KMS-11 (cell line): ENCODE results near the gene CD300A.
A peak's percentile ranks its signal among the peaks of the same experiment; 100 is the strongest.

Source experiments
- H2AFZ ChIP-seq: fragments of 200-600 bp; sonication (generic); 2 replicates; pipeline ENCODE4 v1.6.1; 2016; ENCODE audit warnings: antibody characterized with exemption, mixed run types, low read depth
- H3K27ac ChIP-seq: fragments of 200-600 bp; sonication (generic); 2 replicates; pipeline ENCODE4 v1.6.1; 2016; ENCODE audit warnings: mild to moderate bottlenecking, mixed run types
- H3K27me3 ChIP-seq: fragments of 200-600 bp; sonication (generic); 2 replicates; pipeline ENCODE4 v1.6.1; 2017; ENCODE audit warnings: mild to moderate bottlenecking, low read depth, mixed run types, moderate library complexity; ENCODE audit not compliant: insufficient read depth
- H3K36me3 ChIP-seq: fragments of 200-600 bp; sonication (generic); 2 replicates; pipeline ENCODE4 v1.6.1; 2017; ENCODE audit warnings: mild to moderate bottlenecking, mixed run types; ENCODE audit not compliant: insufficient read depth
- H3K4me1 ChIP-seq: fragments of 200-600 bp; sonication (generic); 2 replicates; pipeline ENCODE4 v1.6.1; 2016; ENCODE audit warnings: mild to moderate bottlenecking, low read depth, mixed run types; ENCODE audit not compliant: poor library complexity, severe bottlenecking
- H3K4me2 ChIP-seq: fragments of 200-600 bp; sonication (generic); 2 replicates; pipeline ENCODE4 v1.7.0; 2016; ENCODE audit warnings: mild to moderate bottlenecking, mixed run types
- H3K4me3 ChIP-seq: fragments of 200-600 bp; sonication (generic); IDR thresholded peaks from 2 replicates; pipeline ENCODE4 v1.6.1; 2017; ENCODE audit warnings: low read depth, low read length, mixed read lengths; ENCODE audit not compliant: insufficient read depth
- H3K79me2 ChIP-seq: fragments of 200-600 bp; sonication (generic); 2 replicates; pipeline ENCODE4 v1.6.1; 2016; ENCODE audit warnings: low read depth, mixed run types; ENCODE audit not compliant: insufficient read depth
- H3K9ac ChIP-seq: fragments of 200-600 bp; sonication (generic); 2 replicates; pipeline ENCODE4 v1.6.1; 2016; ENCODE audit warnings: mild to moderate bottlenecking, mixed run types
- H4K20me1 ChIP-seq: fragments of 200-600 bp; sonication (generic); 2 replicates; pipeline ENCODE4 v1.6.1; 2016; ENCODE audit warnings: mild to moderate bottlenecking, mixed run types; ENCODE audit not compliant: insufficient read depth
- CTCF ChIP-seq: fragments of 200-600 bp; sonication (generic); conservative IDR thresholded peaks from 2 replicates; pipeline ENCODE4 v1.6.1; 2017; ENCODE audit warnings: low read depth, mild to moderate bottlenecking, antibody characterized with exemption, low read length, moderate library complexity, mixed read lengths

Gene CD300A

GRCh38 chr17:74437702-74438101 lies 28.7 kb upstream of the CD300A start:
- Histone ChIP-seq H3K27ac (no peak overlapping the region), H4K20me1 (no peaks in the 10 kb centered on the region), H3K4me2 (no peak overlapping the region), H3K4me3 (no peak overlapping the region), H3K4me1 (no peaks in the 10 kb centered on the region), H3K36me3 (no peaks in the 10 kb centered on the region), H3K79me2 (no peaks in the 10 kb centered on the region), H2AFZ (no peak overlapping the region), H3K9ac (no peak overlapping the region), H3K27me3 (peaks cover 22% of the 10 kb centered on the region; the same call in 1 of the 2 replicates)
- peak; percentile 80 for TF ChIP-seq CTCF

- no peak overlapping the region for H3K9ac ChIP-seq
- H3K79me2 ChIP-seq, result no peaks in the 10 kb centered on the region
- no peaks in the 10 kb centered on the region for H4K20me1 ChIP-seq
- TF ChIP-seq CTCF, result no peak
- H3K27ac ChIP-seq, result no peak overlapping the region
- H3K27me3 ChIP-seq, result peaks cover 25% of the 10 kb centered on the region; the same call in 1 of the 2 replicates
- H3K4me2 ChIP-seq, result no peak overlapping the region
- no peaks in the 10 kb centered on the region for H3K4me1 ChIP-seq
- H3K4me3 ChIP-seq, result no peak overlapping the region
- no peaks in the 10 kb centered on the region for H3K36me3 ChIP-seq
- no peak overlapping the region for H2AFZ ChIP-seq
Observed at GRCh38 chr17:74439691-74440567, 26.5 kb upstream of the CD300A start.

- H3K79me2 ChIP-seq, result no peaks in the 10 kb centered on the region
- no peak overlapping the region for H3K4me3 ChIP-seq
- no peak overlapping the region for H2AFZ ChIP-seq
- H3K27me3 ChIP-seq, result peaks cover 34% of the 10 kb centered on the region; the same call in 1 of the 2 replicates
- H3K9ac ChIP-seq, result no peak overlapping the region
- no peak overlapping the region for H3K27ac ChIP-seq
- no peak for TF ChIP-seq CTCF
- no peaks in the 10 kb centered on the region for H4K20me1 ChIP-seq
- no peaks in the 10 kb centered on the region for H3K36me3 ChIP-seq
- H3K4me1 ChIP-seq, result no peaks in the 10 kb centered on the region
- no peak overlapping the region for H3K4me2 ChIP-seq
Observed at GRCh38 chr17:74441537-74441936, 24.9 kb upstream of the CD300A start.

- H3K9ac ChIP-seq, result no peak overlapping the region
- H3K4me2 ChIP-seq, result no peak overlapping the region
- no peak for TF ChIP-seq CTCF
- peaks cover 34% of the 10 kb centered on the region; the same call in 1 of the 2 replicates for H3K27me3 ChIP-seq
- H4K20me1 ChIP-seq, result no peaks in the 10 kb centered on the region
- H3K4me3 ChIP-seq, result no peak overlapping the region
- H3K27ac ChIP-seq, result no peak overlapping the region
- H3K4me1 ChIP-seq, result no peaks in the 10 kb centered on the region
- no peaks in the 10 kb centered on the region for H3K36me3 ChIP-seq
- no peak overlapping the region for H2AFZ ChIP-seq
- no peaks in the 10 kb centered on the region for H3K79me2 ChIP-seq
Observed at GRCh38 chr17:74442291-74442669, 24.2 kb upstream of the CD300A start.
